Activated CD8-positive, alpha-beta T cell treated with anti-CD3 and anti-CD28 coated beads, Interleukin-2, amount 10 ng/mL, durations not matched to agents 7 days and 5 days (primary cell): ENCODE measurements around the gene ZNF787. TPM values are rescaled to one million over a fixed set of nuclear protein-coding genes. Genes with fewer than 3 reads are reported as not detected.

ENCODE experiments used
- ATAC-seq: fragments of 150-1000 bp; cut with Tn5 transposase; one replicate; pipeline ENCODE4 v1.10.0; 2021; ENCODE audit warnings: moderate library complexity
- CTCF ChIA-PET: fragments of 350-600 bp; sonication (Branson Sonifier 250); formaldehyde crosslinking; loops from one replicate; lab custom pipeline; 2021; ENCODE audit warnings: antibody characterized with exemption; lab: Charles Lee
- POLR2A ChIA-PET: fragments of 350-600 bp; sonication (Branson Sonifier 250); formaldehyde crosslinking; loops from one replicate; lab custom pipeline; 2021; ENCODE audit warnings: antibody characterized with exemption; lab: Charles Lee
- DNase-seq: peaks from one replicate; pipeline ENCODE4 v3.0.0-alpha.2; 2020
- H3K27ac Mint-ChIP-seq: one replicate; pipeline ENCODE4 v1.8.0; 2021; ENCODE audit warnings: mild to moderate bottlenecking, mixed read lengths
- H3K27me3 Mint-ChIP-seq: one replicate; pipeline ENCODE4 v1.8.0; 2021; ENCODE audit warnings: low read depth, mixed read lengths
- H3K36me3 Mint-ChIP-seq: one replicate; pipeline ENCODE4 v1.8.0; 2021; ENCODE audit warnings: low read depth, mixed read lengths
- H3K4me1 Mint-ChIP-seq: one replicate; pipeline ENCODE4 v1.8.0; 2021; ENCODE audit warnings: low read depth, mixed read lengths
- H3K4me3 Mint-ChIP-seq: one replicate; pipeline ENCODE4 v1.8.0; 2021; ENCODE audit warnings: mild to moderate bottlenecking, mixed read lengths
- H3K9me3 Mint-ChIP-seq: one replicate; pipeline ENCODE4 v1.8.0; 2022; ENCODE audit warnings: mixed read lengths; ENCODE audit not compliant: insufficient read depth
- total RNA-seq, 2 experiments: library from RNA; stranded (reverse); gene quantifications; one replicate each; pipeline ENCODE4 v1.2.3, GENCODE V29; 2021

ZNF787 gene
- total RNA-seq: 10 to 100 TPM; 30.4 to 31.3 TPM

DNA sequence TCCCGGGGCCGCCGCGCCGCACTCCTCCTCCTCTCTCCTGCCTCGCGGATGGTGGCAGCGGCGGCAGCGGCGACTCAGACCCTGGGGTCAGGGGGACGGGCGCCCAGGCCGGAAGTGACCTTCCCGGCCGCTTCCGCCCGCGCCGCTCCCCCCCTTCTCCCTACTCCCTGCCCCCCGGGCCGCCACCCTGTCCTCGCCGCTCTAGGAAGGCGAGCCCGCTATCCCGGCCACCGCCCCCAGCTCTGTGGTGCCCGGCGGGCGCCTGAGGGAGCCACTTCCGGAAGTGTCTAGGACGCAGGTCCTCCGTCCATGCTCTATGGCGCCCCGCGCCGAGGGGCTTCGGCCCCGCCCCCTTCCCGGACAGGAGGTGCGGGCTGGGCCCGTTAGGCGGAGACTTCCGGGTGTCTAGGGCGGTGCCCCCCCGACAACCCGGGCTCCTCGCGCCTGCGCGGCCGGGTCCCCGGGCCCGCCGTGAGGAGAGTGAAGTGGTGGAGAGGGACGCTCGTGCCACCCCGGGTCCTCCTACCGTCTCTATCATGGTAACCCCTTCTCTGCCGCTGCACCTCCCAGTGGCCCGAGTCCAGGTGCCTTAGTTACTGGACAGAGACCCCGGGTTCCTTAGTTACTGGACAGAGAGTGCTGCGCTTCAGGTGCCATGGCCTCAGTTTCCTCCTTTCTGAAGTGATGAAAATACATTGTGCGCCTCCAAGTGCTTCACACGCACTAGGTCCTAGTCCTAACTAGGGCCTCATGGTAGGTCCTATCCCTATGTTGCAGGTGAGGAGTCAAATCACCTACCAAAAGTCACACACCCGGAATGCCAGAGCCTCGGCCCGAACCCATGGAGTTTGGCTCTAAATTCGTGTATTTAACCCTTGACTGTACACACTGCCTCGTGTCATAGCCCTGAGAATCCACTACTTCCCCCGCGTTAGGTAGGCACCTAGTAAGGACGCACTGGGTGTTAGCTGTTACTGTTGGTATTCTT, at the start of gene ZNF787:
TSS of gene ZNF787 (minus strand) at position 116 of the 988 bp plus-strand sequence. CDS start 18,078 bp downstream, outside the sequence.
- Mint-ChIP-seq H3K4me1 (peaks cover 42% of the 10 kb centered on the region), H3K36me3 (peaks cover 9% of the 10 kb centered on the region), H3K27me3 (no peaks in the 10 kb centered on the region), H3K27ac (peak within 1 kb of the TSS; percentile 95), H3K4me3 (peak within 1 kb of the TSS; percentile 86), H3K9me3 (no peaks in the 10 kb centered on the region)
- DNase-seq: peak; percentile 96
- ChIA-PET POLR2A (interaction anchor here (1.0 to 2.2 kb wide), 6 partner anchors 9 to 193 kb away, joined by 4 to 10 read pairs (median 6); partner anchors contain the start of genes ZNF444 and ZSCAN5A), CTCF (interaction anchor here (0.7 to 1.4 kb wide), 4 partner anchors 19 to 132 kb away, joined by 3 to 6 read pairs (median 4); partner anchors contain the start of gene ZNF444)
- peak; percentile 89 for ATAC-seq

DNA sequence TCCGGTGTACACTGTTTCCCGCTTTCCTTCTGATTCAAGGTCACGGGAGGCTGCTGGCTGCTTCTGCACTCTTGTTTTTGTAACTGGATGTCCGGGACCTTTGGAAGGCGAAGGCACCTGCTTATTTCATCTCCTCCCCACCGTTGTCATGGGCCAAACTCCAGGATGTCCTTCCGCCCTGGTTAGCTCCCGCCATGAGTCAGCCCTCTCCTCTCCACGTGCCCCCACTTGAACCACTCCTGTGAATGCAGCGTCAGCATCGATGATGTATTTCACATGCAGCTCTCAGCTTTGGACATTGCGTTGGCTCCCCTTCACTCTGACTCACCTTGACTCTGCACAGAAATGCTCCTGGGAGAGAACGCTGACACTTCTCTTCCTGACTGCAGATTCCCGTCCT, 49.2 kb upstream of the ZNF787 start:
- no peak for DNase-seq
- ChIA-PET POLR2A (interaction anchor here (1.2 kb wide), 1 partner anchor 89 kb away, joined by 4 read pairs; no protein-coding TSS in a partner anchor), CTCF (interaction anchor here (2.5 to 2.8 kb wide), 2 partner anchors 15 to 104 kb away, joined by 5 to 10 read pairs; no protein-coding TSS in a partner anchor)
- Mint-ChIP-seq H3K27me3 (no peaks in the 10 kb centered on the region), H3K4me3 (no peak overlapping the region), H3K9me3 (no peaks in the 10 kb centered on the region), H3K4me1 (peaks cover 4% of the 10 kb centered on the region), H3K27ac (no peak overlapping the region), H3K36me3 (no peaks in the 10 kb centered on the region)
- ATAC-seq: no peak

DNA sequence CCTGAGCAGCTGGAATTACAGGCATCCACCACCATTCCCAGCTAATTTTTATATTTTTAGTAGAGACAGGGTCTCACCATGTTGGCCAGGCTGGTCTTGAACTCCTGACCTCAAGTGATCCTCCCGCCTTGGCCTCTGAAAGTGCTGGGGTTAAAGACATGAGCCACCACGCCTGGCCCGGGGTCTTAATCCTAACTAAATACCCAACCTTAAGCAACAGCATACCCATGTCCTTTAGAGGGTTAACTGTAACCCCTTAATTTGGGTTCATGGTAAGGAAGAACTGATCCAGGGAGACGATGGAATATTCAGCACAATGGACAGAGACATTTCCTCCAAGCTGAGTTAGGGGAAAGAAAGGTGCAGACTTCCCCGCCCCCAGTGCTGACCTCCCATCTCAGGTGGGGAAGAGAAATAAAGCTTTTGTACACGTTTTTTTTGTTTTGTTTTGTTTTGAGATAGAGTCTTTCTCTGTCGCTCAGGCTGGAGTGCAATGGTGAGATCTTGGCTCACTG, 46.0 kb upstream of the ZNF787 start:
- Mint-ChIP-seq H3K9me3 (no peaks in the 10 kb centered on the region), H3K4me3 (no peak overlapping the region), H3K36me3 (no peaks in the 10 kb centered on the region), H3K27ac (no peak overlapping the region), H3K4me1 (peaks cover 19% of the 10 kb centered on the region), H3K27me3 (no peaks in the 10 kb centered on the region)
- DNase-seq: no peak
- ChIA-PET CTCF (no interaction called here), POLR2A (no interaction called here)
- no peak for ATAC-seq

GRCh38 chr19:56163097-56163496, 42.0 kb upstream of the ZNF787 start:
- ChIA-PET CTCF (no interaction called here), POLR2A (no interaction called here)
- peaks cover 15% of the 10 kb centered on the region for H3K4me1 Mint-ChIP-seq
- H3K27ac Mint-ChIP-seq: no peak overlapping the region
- H3K4me3 Mint-ChIP-seq: no peak overlapping the region
- DNase-seq: no peak
- H3K9me3 Mint-ChIP-seq: no peaks in the 10 kb centered on the region
- no peak for ATAC-seq
- no peaks in the 10 kb centered on the region for H3K27me3 Mint-ChIP-seq
- H3K36me3 Mint-ChIP-seq: peaks cover 10% of the 10 kb centered on the region

DNA sequence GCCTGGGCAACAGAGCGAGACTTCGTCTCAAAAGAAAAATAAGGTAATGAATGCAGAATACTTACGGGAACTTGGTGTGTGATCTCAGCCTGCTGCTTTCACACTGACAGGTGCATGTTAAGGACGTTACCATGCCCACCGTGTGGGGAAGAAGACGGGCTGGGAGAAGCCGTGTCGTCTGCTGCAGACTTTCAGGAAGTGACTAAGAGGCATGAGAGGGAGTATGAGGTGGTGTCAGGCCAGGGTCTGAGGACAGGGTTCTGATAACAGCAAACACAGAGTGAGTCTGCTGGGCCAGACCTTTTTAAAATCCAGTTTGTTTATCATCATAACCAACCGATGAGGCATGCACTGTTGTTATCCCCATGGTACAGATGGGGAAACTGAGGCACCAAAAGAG, 41.2 kb upstream of the ZNF787 start:
- POLR2A ChIA-PET: no interaction called here

DNA sequence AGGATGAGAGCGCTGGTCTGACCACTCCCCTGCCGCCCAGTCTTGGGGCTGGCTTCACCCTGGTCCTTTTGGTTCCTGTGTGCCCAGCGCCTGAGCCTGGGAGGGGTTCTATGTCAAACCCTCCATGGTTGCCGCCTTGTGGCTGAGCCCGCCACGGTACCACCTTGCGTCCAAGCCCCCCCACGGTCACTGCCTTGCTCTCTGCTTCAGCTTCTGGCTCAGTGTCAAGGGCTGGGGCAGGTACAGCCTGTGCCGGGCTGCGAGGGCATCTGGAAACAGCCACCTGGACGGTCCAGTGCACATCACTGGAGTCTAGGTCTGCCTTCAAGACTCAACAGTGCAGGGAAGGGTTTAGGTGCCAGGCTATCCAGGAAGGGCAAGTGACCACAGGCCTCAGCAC, 40.4 kb upstream of the ZNF787 start:
- H3K27me3 Mint-ChIP-seq: no peaks in the 10 kb centered on the region

More for the DNA sequence above, 41.2 kb upstream of the ZNF787 start:
- H3K27ac Mint-ChIP-seq: no peak overlapping the region
- ATAC-seq (peak; percentile 44), DNase-seq (peak; percentile 29)
- peaks cover 15% of the 10 kb centered on the region for H3K4me1 Mint-ChIP-seq
- CTCF ChIA-PET: no interaction called here
- no peak overlapping the region for H3K4me3 Mint-ChIP-seq
- no peaks in the 10 kb centered on the region for H3K9me3 Mint-ChIP-seq
- peaks cover 13% of the 10 kb centered on the region for H3K36me3 Mint-ChIP-seq
- H3K27me3 Mint-ChIP-seq: no peaks in the 10 kb centered on the region

GRCh38 chr19:56159622-56160271, 38.7 kb upstream of the ZNF787 start:
- ATAC-seq: no peak

More for the DNA sequence above, 40.4 kb upstream of the ZNF787 start:
- H3K9me3 Mint-ChIP-seq: no peaks in the 10 kb centered on the region
- ChIA-PET POLR2A (no interaction called here), CTCF (no interaction called here)
- DNase-seq (no peak), ATAC-seq (no peak)
- H3K4me1 Mint-ChIP-seq: peaks cover 15% of the 10 kb centered on the region
- no peak overlapping the region for H3K27ac Mint-ChIP-seq
- no peak overlapping the region for H3K4me3 Mint-ChIP-seq
- H3K36me3 Mint-ChIP-seq: peaks cover 13% of the 10 kb centered on the region

DNA sequence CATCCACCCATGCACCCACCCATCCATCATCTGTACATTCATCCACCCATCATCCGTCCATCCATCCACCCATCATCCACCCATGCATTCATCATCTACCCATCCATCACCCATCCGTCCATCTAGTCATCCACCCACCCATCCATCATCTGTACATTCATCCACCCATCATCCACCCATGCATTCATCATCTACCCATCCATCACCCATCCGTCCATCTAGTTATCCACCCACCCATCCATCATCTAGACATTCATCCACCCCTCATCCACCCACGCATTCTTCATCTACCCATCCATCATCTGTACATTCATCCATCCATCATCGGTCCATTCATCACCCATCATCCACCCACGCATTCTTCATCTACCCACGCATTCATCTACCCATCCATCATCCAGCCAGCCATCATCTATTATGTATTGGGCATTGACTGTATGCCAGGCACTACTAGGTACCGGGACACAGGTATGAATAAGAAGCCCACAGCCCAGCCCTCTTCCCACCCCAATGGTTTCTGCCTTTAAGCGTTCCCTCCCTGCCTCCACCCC, 38.0 kb upstream of the ZNF787 start:
- peaks cover 9% of the 10 kb centered on the region for H3K4me1 Mint-ChIP-seq
- CTCF ChIA-PET: no interaction called here
- H3K27ac Mint-ChIP-seq: no peak overlapping the region
- no peak overlapping the region for H3K4me3 Mint-ChIP-seq
- ATAC-seq: no peak
- no peaks in the 10 kb centered on the region for H3K27me3 Mint-ChIP-seq
- no peaks in the 10 kb centered on the region for H3K9me3 Mint-ChIP-seq
- peaks cover 13% of the 10 kb centered on the region for H3K36me3 Mint-ChIP-seq
- no peak for DNase-seq
- POLR2A ChIA-PET: no interaction called here

More at GRCh38 chr19:56159622-56160271, 38.7 kb upstream of the ZNF787 start:
- no peak overlapping the region for H3K4me3 Mint-ChIP-seq
- CTCF ChIA-PET: no interaction called here
- peaks cover 13% of the 10 kb centered on the region for H3K36me3 Mint-ChIP-seq
- H3K4me1 Mint-ChIP-seq: peaks cover 12% of the 10 kb centered on the region
- no peak for DNase-seq
- H3K9me3 Mint-ChIP-seq: no peaks in the 10 kb centered on the region
- no peak overlapping the region for H3K27ac Mint-ChIP-seq
- no peaks in the 10 kb centered on the region for H3K27me3 Mint-ChIP-seq
- POLR2A ChIA-PET: no interaction called here

GRCh38 chr19:56158170-56158757, 37.2 kb upstream of the ZNF787 start:
- DNase-seq: no peak
- no peak overlapping the region for H3K27ac Mint-ChIP-seq
- CTCF ChIA-PET: interaction anchor here (0.9 kb wide), 1 partner anchor 95 kb away, joined by 3 read pairs; no protein-coding TSS in a partner anchor
- no peak for ATAC-seq
- no peak overlapping the region for H3K4me3 Mint-ChIP-seq
- H3K9me3 Mint-ChIP-seq: no peaks in the 10 kb centered on the region
- H3K4me1 Mint-ChIP-seq: peaks cover 12% of the 10 kb centered on the region
- H3K36me3 Mint-ChIP-seq: peaks cover 13% of the 10 kb centered on the region
- POLR2A ChIA-PET: no interaction called here
- H3K27me3 Mint-ChIP-seq: no peaks in the 10 kb centered on the region

DNA sequence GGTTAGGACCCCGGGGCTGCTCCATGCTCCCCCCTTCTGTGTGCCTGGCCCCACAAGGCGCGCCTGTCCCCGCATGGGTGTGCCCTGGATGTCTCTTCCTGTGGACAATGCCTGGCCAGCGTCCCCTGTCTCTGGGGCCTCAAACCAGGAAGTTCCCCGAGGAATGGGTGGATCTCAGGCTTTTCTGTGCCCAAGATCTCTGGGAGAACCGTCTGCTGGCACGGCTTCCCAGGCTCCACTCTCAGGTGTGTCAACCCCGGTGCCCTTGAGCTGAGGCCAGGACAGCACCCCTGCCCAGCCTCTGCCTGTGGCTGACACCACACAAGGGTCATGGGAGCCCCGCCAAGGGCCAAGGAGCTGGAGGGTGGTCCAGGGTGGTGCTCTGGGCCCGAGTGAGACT, 35.7 kb upstream of the ZNF787 start:
- peaks cover 13% of the 10 kb centered on the region for H3K36me3 Mint-ChIP-seq
- H3K4me1 Mint-ChIP-seq: peaks cover 16% of the 10 kb centered on the region
- H3K27me3 Mint-ChIP-seq: no peaks in the 10 kb centered on the region
- DNase-seq (no peak), ATAC-seq (no peak)
- no peak overlapping the region for H3K4me3 Mint-ChIP-seq
- ChIA-PET POLR2A (no interaction called here), CTCF (no interaction called here)
- H3K27ac Mint-ChIP-seq: no peak overlapping the region
- H3K9me3 Mint-ChIP-seq: no peaks in the 10 kb centered on the region

GRCh38 chr19:56155124-56155687, 34.1 kb upstream of the ZNF787 start:
- H3K4me1 Mint-ChIP-seq: peaks cover 16% of the 10 kb centered on the region
- ChIA-PET CTCF (interaction anchor here (1.1 to 1.7 kb wide), 2 partner anchors 16 to 44 kb away, joined by 3 to 5 read pairs; no protein-coding TSS in a partner anchor), POLR2A (no interaction called here)
- peaks cover 13% of the 10 kb centered on the region for H3K36me3 Mint-ChIP-seq
- DNase-seq: no peak
- no peak overlapping the region for H3K4me3 Mint-ChIP-seq
- no peak for ATAC-seq
- H3K27me3 Mint-ChIP-seq: no peaks in the 10 kb centered on the region
- H3K27ac Mint-ChIP-seq: no peak overlapping the region
- no peaks in the 10 kb centered on the region for H3K9me3 Mint-ChIP-seq
